Measurements from ENCODE around the gene PTGES3.

The PTGES3 gene

DNA sequence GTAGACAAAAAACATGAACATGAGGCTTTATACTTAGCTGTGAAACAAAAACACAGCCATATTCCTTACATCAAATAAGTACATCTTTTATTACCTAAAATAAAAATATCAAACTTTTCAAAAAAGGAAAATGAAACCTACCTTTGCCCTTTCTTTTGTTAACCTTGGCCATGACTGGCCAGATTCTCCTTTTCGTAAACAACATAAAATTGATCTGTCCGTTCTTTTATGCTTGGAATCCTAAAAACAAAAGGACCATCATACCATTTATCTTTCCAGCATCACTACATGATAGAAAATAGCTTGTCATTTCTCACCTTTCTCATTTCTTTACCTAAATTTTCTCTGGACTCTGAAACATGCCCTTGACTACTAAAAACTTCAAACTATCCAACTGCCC is 16.5 kb downstream of the PTGES3 start:
- no peak overlapping the region for H3K4me3 ChIP-seq (ENCODE audit: low read depth, low read length)
- H3K36me3 ChIP-seq (replicated peaks), result peaks cover 45% of the 10 kb centered on the region
- in situ Hi-C loops (cut with HindIII; ENCODE audit: low pct_ligation_motif_present, low sequenced_read_pairs), result no loop called here
- TF ChIP-seq, protein P1, sequence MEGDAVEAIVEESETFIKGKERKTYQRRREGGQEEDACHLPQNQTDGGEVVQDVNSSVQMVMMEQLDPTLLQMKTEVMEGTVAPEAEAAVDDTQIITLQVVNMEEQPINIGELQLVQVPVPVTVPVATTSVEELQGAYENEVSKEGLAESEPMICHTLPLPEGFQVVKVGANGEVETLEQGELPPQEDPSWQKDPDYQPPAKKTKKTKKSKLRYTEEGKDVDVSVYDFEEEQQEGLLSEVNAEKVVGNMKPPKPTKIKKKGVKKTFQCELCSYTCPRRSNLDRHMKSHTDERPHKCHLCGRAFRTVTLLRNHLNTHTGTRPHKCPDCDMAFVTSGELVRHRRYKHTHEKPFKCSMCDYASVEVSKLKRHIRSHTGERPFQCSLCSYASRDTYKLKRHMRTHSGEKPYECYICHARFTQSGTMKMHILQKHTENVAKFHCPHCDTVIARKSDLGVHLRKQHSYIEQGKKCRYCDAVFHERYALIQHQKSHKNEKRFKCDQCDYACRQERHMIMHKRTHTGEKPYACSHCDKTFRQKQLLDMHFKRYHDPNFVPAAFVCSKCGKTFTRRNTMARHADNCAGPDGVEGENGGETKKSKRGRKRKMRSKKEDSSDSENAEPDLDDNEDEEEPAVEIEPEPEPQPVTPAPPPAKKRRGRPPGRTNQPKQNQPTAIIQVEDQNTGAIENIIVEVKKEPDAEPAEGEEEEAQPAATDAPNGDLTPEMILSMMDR (IDR thresholded peaks at IDR 0.05; ENCODE audit: low read depth, low read length, missing control alignments), result no peak
- H3K27me3 ChIP-seq (replicated peaks), result no peaks in the 10 kb centered on the region
- DNase-seq, result no peak
- no peak overlapping the region for H3K27ac ChIP-seq

DNA sequence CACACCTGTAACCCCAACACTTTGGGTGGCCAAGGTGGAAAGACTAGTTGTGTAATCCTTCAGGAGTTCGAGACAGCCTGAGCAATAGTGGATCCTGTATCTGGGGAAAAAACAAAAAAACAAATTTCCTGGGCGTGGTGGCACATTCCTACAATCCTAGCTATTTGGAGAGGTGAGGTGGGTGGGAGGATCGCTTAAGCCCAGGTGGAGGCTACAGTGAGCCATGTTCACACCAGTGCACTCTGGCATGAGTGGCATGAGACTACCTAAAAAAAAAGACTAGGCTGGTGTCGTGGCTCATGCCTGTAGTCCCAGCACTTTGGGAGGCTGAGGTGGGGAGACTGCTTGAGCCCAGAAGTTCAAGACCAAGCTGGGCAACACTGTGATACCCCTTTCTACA is 17.2 kb downstream of the PTGES3 start:
- no peak overlapping the region for H3K27ac ChIP-seq
- no peak overlapping the region for H3K4me3 ChIP-seq (ENCODE audit: low read depth, low read length)
- no peak for DNase-seq
- no peaks in the 10 kb centered on the region for H3K27me3 ChIP-seq (replicated peaks)
- peaks cover 51% of the 10 kb centered on the region for H3K36me3 ChIP-seq (replicated peaks)
- TF ChIP-seq, protein P1 (IDR thresholded peaks at IDR 0.05; ENCODE audit: low read depth, low read length, missing control alignments), result no peak
- in situ Hi-C loops (cut with HindIII; ENCODE audit: low pct_ligation_motif_present, low sequenced_read_pairs), result no loop called here

DNA sequence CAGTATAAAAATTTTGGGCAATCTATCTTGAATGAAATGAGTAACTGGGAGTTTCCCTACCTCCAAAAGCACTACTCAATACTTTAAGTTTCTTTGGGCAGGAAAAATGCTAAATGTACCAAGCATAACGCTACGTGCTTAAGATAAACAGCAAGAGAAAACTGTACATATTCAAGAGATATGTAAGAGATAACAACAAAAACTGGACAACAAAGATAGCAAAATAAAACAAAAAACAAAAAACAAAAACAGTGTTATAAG is 20.0 kb downstream of the PTGES3 start:
- Histone ChIP-seq H3K36me3 (replicated peaks) (peaks cover 63% of the 10 kb centered on the region), H3K27ac (no peak overlapping the region), H3K27me3 (replicated peaks) (no peaks in the 10 kb centered on the region), H3K4me3 (ENCODE audit: low read depth, low read length) (no peak overlapping the region)
- no peak for DNase-seq
- in situ Hi-C loops (cut with HindIII; ENCODE audit: low pct_ligation_motif_present, low sequenced_read_pairs), result no loop called here
- TF ChIP-seq, protein P1 (IDR thresholded peaks at IDR 0.05; ENCODE audit: low read depth, low read length, missing control alignments), result no peak

DNA sequence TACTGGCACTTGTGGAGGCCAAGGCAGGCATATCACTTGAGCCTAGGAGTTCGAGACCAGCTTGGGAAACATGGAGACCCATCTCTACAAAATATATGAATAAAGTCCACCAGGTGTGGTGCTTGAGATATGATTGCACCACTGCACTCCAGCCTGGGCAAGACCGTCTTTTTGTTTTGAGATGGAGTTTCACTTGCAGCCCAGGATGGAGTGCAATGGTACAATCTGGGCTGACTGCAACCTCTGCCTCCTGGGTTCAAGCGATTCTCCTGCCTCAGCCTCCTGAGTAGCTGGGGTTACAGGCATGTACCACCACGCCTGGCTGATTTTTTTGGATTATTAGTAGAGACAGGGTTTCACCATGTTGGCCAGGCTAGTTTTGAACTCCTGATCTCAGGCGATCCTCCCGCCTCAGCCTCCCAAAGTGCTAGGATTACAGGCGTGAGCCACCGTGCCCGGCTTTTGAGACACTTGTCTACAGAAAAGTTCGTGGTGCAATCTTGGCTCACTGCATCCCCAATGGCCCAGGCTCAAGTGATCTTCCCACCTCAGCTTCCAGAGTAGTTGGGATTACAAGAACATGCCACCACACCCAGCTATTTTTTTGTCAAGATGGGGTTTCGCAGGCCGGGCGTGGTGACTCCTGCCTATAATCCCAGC is 26.0 kb downstream of the PTGES3 start:
- peaks cover 22% of the 10 kb centered on the region for H3K36me3 ChIP-seq (replicated peaks)
- H3K4me3 ChIP-seq (ENCODE audit: low read depth, low read length), result no peak overlapping the region
- no peaks in the 10 kb centered on the region for H3K27me3 ChIP-seq (replicated peaks)
- TF ChIP-seq, protein P1 (IDR thresholded peaks at IDR 0.05; ENCODE audit: low read depth, low read length, missing control alignments), result no peak
- DNase-seq, result no peak
- H3K27ac ChIP-seq, result no peak overlapping the region
- in situ Hi-C loops (cut with HindIII; ENCODE audit: low pct_ligation_motif_present, low sequenced_read_pairs), result no loop called here

DNA sequence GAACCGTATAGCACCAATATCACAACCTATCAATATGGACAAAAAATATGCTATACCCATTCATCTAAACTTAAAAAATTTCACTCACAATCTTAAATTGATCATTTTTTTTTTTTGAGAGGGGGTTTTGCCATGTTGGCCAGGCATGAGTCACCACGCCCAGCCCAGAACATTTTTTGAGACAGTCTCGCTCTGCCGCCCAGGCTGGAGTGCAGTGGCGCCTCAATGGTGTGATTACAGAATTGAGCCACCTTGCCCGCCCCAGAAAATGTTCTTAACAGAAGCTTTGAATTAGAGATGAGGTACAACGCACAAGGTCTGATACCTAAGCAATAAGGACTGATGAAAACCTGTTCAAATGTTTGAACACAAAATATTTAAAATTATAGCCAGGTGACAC is 26.5 kb downstream of the PTGES3 start:
- TF ChIP-seq, protein P1 (IDR thresholded peaks at IDR 0.05; ENCODE audit: low read depth, low read length, missing control alignments), result no peak
- no peak overlapping the region for H3K27ac ChIP-seq
- H3K27me3 ChIP-seq (replicated peaks), result no peaks in the 10 kb centered on the region
- in situ Hi-C loops (cut with HindIII; ENCODE audit: low pct_ligation_motif_present, low sequenced_read_pairs), result no loop called here
- peaks cover 18% of the 10 kb centered on the region for H3K36me3 ChIP-seq (replicated peaks)
- DNase-seq, result no peak
- no peak overlapping the region for H3K4me3 ChIP-seq (ENCODE audit: low read depth, low read length)

DNA sequence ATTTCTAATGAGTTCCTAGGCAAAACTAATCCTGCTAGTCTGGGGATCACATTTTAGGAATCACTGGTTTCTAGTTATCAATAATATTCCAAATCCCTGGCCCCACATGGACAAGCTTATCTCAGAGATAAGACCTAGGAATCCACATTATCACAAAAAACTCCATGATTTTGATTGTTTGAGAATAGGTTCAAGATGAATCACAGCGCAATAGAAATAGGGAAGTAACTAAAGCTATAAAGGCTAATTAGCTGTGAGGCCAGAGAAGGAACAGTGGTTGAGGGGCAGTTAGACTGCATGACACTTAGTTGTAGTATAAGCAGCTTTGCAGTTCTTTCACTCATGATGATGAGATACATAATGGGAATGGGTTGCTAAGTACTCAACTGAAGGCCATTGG is 29.2 kb downstream of the PTGES3 start:
- H3K4me3 ChIP-seq (ENCODE audit: low read depth, low read length), result no peak overlapping the region
- no peaks in the 10 kb centered on the region for H3K27me3 ChIP-seq (replicated peaks)
- DNase-seq, result no peak
- in situ Hi-C loops (cut with HindIII; ENCODE audit: low pct_ligation_motif_present, low sequenced_read_pairs), result no loop called here
- peaks cover 3% of the 10 kb centered on the region for H3K36me3 ChIP-seq (replicated peaks)
- H3K27ac ChIP-seq, result no peak overlapping the region
- TF ChIP-seq, protein P1 (IDR thresholded peaks at IDR 0.05; ENCODE audit: low read depth, low read length, missing control alignments), result no peak

Measured in brain microvascular endothelial cell (primary cell).